HUES48 (cell line): Measurements from ENCODE around the gene ABI1.
A peak's percentile ranks its signal among the peaks of the same experiment; 100 is the strongest.

ENCODE experiments used
- H3K27ac ChIP-seq: one replicate; pipeline ENCODE4 v1.7.0; 2013; ENCODE audit warnings: low read depth, low read length, inconsistent platforms
- H3K27me3 ChIP-seq: 2 replicates; pipeline ENCODE4 v1.6.1; 2013; ENCODE audit warnings: mild to moderate bottlenecking, low read length; ENCODE audit not compliant: control insufficient read depth, insufficient read depth
- H3K36me3 ChIP-seq: 2 replicates; pipeline ENCODE4 v1.6.1; 2013; ENCODE audit warnings: low read length; ENCODE audit not compliant: control insufficient read depth, insufficient read depth
- H3K4me1 ChIP-seq: 2 replicates; pipeline ENCODE4 v1.6.1; 2013; ENCODE audit warnings: mild to moderate bottlenecking, low read length; ENCODE audit not compliant: control insufficient read depth, insufficient read depth
- H3K4me3 ChIP-seq: 2 replicates; pipeline ENCODE4 v1.5.1; 2013; ENCODE audit warnings: mild to moderate bottlenecking, low read depth, low read length
- H3K9ac ChIP-seq: 2 replicates; pipeline ENCODE4 v1.6.1; 2013; ENCODE audit warnings: mild to moderate bottlenecking, low read depth, low read length, moderate library complexity
- H3K9me3 ChIP-seq: 2 replicates; pipeline ENCODE4 v1.6.1; 2013; ENCODE audit warnings: low read length; ENCODE audit not compliant: control insufficient read depth, insufficient read depth

The ABI1 gene

DNA sequence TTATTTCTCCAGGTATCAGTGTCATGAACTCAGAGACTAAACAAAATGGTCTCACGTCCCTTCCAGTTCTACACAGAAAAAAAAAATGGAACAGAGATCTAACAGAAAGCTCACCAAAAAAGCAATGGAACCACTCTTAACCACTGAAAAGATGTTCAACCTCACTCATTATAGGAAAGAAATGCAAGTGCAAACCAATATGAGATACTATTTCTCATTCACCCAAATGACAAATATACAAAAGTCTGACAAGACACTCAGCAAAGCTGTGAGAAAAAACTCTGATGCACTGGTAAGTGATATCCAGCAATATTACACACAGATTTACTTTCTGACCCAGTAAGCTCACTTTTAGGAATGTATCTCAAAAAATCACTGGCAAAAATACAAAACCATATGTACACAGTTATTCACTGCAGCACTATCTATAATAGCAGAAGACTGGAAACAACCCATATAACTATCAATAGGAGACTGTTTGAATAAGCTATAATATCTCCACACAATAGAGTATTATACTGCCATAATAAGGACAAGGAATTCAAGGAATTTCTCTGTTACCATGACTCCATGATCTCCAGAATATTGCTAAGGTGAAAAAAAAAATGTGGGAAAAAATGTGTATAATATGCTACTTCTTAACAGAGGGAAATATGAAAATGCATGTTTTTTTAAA is 36.6 kb downstream of the ABI1 start:
- Histone ChIP-seq H3K36me3 (peaks cover 9% of the 10 kb centered on the region; the same call in 1 of the 2 replicates), H3K4me1 (no peaks in the 10 kb centered on the region), H3K9ac (no peak overlapping the region), H3K27me3 (no peaks in the 10 kb centered on the region), H3K9me3 (no peaks in the 10 kb centered on the region), H3K4me3 (no peak overlapping the region), H3K27ac (no peak overlapping the region)

DNA sequence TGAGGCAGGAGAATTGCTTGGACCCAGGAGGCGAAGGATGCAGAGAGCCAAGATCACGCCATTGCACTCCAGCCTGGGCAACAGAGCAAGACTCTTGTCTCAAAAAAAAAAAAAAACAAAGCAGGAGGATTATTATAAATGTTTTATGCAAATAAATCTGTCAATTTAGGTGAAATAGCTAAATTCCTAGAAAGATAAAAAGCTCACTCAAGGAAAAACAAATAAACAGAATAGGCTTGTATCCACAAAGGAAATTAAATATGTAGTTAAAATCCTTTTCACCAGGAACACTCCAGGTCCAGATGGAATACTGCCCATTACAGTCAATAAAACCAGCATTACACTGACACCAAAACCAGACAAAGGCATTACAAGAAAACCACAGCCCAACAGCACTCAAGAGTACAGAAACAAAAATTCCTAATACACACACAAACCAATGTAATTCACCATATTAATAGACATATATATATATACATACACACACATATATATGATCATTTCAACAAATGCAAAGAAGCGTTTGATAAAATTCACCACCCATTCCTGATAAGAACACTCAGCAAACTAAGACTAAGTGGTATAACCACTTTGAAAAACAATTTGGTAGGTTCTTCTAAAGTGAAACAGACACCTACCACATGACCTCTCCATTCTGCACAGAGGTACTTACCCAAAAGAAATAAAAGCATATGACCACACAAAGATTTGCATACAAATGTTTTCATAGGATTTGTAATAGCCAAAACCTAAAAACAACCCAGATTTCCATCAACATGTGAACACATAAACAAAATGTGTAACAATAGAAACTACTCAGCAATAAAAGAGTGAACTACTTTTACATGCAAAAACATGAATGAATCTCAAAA is 38.8 kb downstream of the ABI1 start:
- peaks cover 9% of the 10 kb centered on the region; the same call in 1 of the 2 replicates for H3K36me3 ChIP-seq
- no peaks in the 10 kb centered on the region for H3K4me1 ChIP-seq
- H3K27ac ChIP-seq, result no peak overlapping the region
- no peak overlapping the region for H3K4me3 ChIP-seq
- H3K9me3 ChIP-seq, result no peaks in the 10 kb centered on the region
- H3K27me3 ChIP-seq, result no peaks in the 10 kb centered on the region
- H3K9ac ChIP-seq, result no peak overlapping the region

DNA sequence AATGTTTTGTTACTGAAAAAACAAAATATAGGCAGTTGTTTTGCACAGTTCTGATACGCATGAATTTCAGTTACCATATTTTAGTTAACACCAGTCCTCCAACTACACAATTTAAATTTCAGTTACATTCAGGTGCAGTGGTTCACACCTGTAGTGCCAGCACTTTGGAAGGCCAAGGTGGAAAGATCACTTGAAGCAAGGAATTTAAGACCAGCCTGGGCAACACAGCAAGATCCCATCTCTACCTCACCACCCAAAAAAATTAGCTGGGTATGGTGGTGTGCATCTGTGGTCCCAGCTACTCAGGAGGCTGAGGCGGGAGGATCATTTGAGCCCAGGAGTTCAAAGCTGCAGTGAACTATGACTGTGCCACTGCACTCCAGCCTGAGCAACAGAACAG is 45.3 kb downstream of the ABI1 start:
- no peaks in the 10 kb centered on the region for H3K9me3 ChIP-seq
- no peaks in the 10 kb centered on the region for H3K36me3 ChIP-seq
- H3K4me3 ChIP-seq, result no peak overlapping the region
- H3K9ac ChIP-seq, result no peak overlapping the region
- no peaks in the 10 kb centered on the region for H3K27me3 ChIP-seq
- no peaks in the 10 kb centered on the region for H3K4me1 ChIP-seq
- H3K27ac ChIP-seq, result no peak overlapping the region

DNA sequence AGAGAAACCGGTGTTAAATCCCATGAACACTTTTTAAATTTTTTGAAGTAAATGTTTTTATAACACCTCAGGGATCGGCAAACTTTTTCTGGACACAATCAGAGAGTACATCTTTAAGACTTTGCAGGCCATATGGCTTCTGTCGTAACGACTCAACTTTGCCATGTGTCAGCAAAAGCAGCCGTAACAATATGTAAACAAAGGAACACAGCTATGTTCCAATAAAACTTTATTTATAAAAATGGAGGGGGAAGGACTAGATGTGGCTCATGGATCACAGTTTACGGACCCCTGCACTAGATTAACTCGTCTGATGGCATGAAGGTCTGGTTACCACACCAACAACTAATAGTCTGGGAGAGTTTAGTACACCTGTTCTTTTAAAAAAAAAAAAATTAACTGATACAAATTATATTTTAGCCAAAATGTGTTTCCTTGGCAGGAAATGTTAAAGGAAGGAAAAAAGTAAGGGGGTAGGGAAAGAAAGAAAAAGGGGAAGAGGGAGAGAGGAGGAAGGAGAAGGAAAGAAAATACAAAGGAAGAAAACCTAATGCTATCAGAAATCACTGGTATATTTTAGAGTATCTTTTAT is 50.2 kb downstream of the ABI1 start:
- H3K9me3 ChIP-seq, result no peaks in the 10 kb centered on the region
- H3K27me3 ChIP-seq, result no peaks in the 10 kb centered on the region
- H3K4me1 ChIP-seq, result peaks cover 9% of the 10 kb centered on the region
- no peak overlapping the region for H3K27ac ChIP-seq
- H3K9ac ChIP-seq, result no peak overlapping the region
- no peak overlapping the region for H3K4me3 ChIP-seq
- no peaks in the 10 kb centered on the region for H3K36me3 ChIP-seq

DNA sequence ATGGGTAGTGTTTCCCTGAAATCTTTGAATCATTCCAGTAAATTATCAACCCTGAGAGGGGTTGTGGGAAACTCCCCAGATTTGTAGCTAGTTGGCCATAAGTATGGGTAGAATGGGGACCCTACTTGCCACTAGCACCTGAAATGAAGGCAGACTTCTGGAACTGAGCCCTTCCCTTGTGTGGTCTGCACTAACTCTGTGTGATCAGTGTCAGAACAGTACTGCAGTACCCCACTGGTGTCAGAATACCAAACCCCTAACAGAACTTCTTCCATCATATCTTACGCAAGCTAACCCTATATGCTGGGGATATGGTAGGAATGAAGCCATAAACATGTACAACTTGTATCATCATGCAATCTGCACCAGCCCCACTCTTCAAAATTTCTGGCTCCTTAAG is 50.8 kb downstream of the ABI1 start:
- Histone ChIP-seq H3K9me3 (no peaks in the 10 kb centered on the region), H3K27ac (no peak overlapping the region), H3K9ac (peak overlapping the region; percentile 3; the same call in 1 of the 2 replicates), H3K36me3 (no peaks in the 10 kb centered on the region), H3K27me3 (no peaks in the 10 kb centered on the region), H3K4me1 (peaks cover 14% of the 10 kb centered on the region), H3K4me3 (no peak overlapping the region)

DNA sequence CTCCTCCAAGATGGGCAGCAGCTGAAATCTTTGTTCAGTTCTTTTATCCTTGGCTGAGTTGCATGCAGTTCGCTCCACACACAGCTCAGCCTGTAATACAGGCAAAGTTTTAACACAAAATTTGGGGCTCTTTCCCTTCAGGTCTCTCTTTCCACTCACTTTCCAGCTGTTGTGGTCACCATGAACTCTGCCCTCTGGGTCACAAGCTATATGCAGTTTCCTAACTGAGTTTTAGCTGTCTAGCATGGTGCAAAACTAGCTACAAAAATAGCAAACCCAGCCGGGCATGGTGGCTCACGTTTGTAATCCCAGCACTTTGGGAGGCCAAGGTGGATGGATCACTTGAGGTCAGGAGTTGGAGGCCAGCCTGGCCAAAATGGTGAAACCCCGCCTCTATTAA is 53.2 kb downstream of the ABI1 start:
- Histone ChIP-seq H3K9me3 (no peaks in the 10 kb centered on the region), H3K36me3 (no peaks in the 10 kb centered on the region), H3K4me3 (no peak overlapping the region), H3K27ac (no peak overlapping the region), H3K27me3 (no peaks in the 10 kb centered on the region), H3K9ac (no peak overlapping the region), H3K4me1 (peaks cover 39% of the 10 kb centered on the region)

DNA sequence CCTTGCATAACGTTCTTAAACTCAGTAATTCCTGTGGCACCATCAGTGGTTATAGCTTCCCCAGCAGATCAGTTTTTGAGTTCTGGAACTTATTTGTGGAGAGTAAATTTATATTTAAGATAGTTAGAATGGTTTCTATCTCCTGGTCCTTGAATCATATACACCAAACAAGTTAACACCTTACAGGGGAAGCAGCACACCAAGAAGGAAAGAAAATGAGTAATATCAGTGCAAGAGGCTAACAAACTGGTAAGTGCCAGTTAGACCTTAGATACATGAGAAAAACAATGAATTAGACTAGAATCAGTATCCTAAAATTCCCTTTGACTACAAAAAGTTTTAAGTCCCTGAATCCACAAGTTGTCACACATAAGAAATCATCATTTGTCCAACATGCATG is 54.2 kb downstream of the ABI1 start:
- Histone ChIP-seq H3K4me3 (no peak overlapping the region), H3K9ac (no peak overlapping the region), H3K9me3 (no peaks in the 10 kb centered on the region), H3K27me3 (no peaks in the 10 kb centered on the region), H3K27ac (no peak overlapping the region), H3K36me3 (no peaks in the 10 kb centered on the region), H3K4me1 (peaks cover 43% of the 10 kb centered on the region)

DNA sequence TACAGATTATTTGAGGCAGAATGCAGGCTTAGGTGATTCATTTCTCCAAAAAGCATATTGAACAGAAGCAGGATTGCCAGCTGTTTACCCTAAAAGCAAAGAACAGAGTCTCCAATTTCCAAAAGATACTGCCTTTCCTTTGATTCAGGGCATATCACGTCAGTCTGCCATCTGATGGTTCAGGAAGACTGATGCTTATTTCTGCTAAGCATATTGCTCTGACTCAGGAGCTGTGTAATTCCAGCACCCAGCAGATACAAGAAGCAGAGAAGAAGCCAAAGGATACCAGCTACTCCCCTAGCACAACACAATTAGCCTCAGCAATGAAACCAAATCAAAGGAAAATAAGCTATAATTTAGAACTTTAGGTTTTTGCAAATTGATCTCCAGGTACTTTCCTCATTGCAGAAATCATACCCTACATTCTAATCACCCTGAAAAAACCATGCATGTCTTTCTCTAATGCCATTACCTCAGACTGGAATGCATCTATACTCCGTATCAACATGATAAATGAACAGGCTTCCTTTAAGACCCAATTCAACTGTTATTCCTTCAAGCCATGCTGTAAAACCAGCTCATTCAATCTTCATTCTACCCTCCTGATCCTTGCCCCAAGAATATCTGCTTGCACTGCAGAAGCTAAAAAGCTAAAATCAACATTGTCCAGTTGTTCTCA is 55.1 kb downstream of the ABI1 start:
- no peaks in the 10 kb centered on the region for H3K9me3 ChIP-seq
- H3K27ac ChIP-seq, result no peak overlapping the region
- H3K27me3 ChIP-seq, result no peaks in the 10 kb centered on the region
- H3K4me3 ChIP-seq, result no peak overlapping the region
- no peaks in the 10 kb centered on the region for H3K36me3 ChIP-seq
- peaks cover 43% of the 10 kb centered on the region for H3K4me1 ChIP-seq
- H3K9ac ChIP-seq, result no peak overlapping the region

DNA sequence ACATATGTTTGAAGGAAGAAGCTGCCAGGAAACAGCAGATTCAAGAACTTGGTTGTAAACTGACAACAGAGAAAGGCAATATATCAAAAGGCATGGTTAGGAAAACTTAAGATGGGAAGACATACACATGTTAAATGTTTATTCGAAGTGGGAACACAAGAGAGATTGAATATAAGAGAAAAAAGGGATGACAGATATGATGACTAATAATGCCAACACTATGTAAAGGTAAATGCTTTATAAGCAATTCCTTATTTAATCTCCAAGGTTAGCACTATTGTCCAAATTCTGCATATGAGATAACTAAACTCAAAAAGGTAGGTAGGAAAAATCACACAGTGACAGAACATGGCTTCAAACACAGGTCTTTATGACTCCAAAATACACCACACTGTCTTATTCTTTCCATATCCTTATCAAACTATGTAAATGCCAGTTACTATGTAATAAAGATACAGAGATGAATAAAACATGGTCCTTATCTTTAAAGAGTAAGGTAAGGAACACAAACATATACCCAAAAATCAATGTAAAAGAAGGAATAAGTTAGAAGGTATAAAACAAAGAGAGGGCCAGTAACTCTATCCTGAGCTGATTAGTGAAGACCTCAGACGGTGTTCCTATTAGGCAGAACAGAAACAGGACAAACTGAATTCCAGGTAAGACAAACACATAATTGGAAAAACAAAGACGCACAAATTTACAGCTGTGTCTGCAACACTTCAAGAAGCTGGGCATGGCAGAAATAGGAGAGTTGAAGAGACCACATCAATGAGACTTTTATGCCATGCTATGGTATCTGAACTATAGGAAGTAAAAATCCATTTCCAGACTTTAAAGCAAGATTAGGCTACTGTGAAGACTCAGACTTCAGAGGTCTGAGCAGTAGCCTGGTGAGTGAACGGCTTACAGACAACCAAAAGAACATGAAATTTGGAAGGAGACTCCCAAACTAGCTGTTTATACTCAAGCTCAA is 56.1 kb downstream of the ABI1 start:
- Histone ChIP-seq H3K36me3 (no peaks in the 10 kb centered on the region), H3K4me1 (peaks cover 43% of the 10 kb centered on the region), H3K9me3 (no peaks in the 10 kb centered on the region), H3K9ac (no peak overlapping the region), H3K4me3 (no peak overlapping the region), H3K27ac (no peak overlapping the region), H3K27me3 (no peaks in the 10 kb centered on the region)

DNA sequence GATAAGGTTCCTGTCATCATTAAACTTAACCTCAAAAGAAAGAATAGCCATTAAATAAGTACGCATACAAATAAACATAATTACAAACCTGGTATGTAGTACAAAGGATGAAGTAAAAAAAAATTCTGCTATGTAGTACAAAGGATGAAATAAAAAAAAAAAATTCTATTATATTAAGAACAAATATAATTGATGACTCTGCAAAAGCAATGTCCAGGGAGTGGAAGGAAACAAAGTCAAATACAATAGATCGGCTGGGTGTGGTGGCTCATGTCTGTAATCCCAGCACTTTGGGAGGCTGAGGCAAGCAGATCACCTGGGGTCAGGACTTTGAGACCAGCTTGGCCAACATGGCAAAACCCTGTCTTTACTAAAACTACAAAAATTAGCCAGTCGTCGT is 56.9 kb downstream of the ABI1 start:
- Histone ChIP-seq H3K4me1 (peaks cover 43% of the 10 kb centered on the region), H3K4me3 (no peak overlapping the region), H3K36me3 (no peaks in the 10 kb centered on the region), H3K9me3 (no peaks in the 10 kb centered on the region), H3K27me3 (no peaks in the 10 kb centered on the region), H3K27ac (no peak overlapping the region), H3K9ac (no peak overlapping the region)
